ENCODE results near the gene MTMR8.
"Not testable (repeated sequence)": the region's sequence is repeated elsewhere in the genome, so short reads cannot be mapped to it uniquely, and the experiment has no call there.

Gene MTMR8

DNA sequence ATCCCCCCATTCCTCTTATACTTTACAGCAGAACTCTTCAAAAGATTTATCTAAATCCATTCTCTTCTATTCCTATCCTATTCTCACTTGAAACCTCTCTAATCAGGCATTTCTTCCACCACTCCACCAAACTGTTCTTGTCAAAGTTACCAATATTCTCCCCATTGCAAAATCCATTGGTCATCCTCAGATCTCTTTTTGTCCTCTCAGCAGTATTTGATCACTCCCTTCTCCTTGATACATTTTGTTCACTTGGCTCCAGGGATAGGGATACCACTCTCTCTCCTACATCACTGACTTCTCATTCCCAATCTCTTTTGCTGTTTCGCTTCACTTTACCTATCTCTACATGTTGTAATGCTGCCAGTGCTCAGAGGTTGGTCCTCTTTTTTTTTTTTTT is 2.8 kb upstream of the MTMR8 start:
- H3K27ac ChIP-seq: no peak overlapping the region
- TF ChIP-seq, protein P1, sequence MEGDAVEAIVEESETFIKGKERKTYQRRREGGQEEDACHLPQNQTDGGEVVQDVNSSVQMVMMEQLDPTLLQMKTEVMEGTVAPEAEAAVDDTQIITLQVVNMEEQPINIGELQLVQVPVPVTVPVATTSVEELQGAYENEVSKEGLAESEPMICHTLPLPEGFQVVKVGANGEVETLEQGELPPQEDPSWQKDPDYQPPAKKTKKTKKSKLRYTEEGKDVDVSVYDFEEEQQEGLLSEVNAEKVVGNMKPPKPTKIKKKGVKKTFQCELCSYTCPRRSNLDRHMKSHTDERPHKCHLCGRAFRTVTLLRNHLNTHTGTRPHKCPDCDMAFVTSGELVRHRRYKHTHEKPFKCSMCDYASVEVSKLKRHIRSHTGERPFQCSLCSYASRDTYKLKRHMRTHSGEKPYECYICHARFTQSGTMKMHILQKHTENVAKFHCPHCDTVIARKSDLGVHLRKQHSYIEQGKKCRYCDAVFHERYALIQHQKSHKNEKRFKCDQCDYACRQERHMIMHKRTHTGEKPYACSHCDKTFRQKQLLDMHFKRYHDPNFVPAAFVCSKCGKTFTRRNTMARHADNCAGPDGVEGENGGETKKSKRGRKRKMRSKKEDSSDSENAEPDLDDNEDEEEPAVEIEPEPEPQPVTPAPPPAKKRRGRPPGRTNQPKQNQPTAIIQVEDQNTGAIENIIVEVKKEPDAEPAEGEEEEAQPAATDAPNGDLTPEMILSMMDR (conservative IDR thresholded peaks at IDR 0.05): no peak

DNA sequence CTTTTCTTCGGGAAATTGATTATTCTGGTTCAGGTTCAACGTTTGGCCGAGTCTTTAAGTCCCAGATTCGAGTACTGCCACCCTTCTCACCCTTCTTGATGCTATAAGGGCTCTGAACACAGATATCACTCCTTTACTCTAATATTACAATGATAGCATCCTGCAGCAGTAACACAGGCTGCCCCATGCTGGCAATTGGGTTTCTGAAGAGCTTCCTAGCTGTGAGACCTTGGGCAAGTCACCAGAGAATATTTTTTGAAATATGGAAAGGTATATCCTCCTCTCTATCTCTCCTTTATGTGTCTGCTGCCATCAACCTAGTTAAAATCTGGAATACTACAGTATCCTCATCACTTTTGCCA is 297 bp upstream of the MTMR8 start:
- H3K27ac ChIP-seq: no peak overlapping the region
- TF ChIP-seq, protein P1 (conservative IDR thresholded peaks at IDR 0.05): no peak

DNA sequence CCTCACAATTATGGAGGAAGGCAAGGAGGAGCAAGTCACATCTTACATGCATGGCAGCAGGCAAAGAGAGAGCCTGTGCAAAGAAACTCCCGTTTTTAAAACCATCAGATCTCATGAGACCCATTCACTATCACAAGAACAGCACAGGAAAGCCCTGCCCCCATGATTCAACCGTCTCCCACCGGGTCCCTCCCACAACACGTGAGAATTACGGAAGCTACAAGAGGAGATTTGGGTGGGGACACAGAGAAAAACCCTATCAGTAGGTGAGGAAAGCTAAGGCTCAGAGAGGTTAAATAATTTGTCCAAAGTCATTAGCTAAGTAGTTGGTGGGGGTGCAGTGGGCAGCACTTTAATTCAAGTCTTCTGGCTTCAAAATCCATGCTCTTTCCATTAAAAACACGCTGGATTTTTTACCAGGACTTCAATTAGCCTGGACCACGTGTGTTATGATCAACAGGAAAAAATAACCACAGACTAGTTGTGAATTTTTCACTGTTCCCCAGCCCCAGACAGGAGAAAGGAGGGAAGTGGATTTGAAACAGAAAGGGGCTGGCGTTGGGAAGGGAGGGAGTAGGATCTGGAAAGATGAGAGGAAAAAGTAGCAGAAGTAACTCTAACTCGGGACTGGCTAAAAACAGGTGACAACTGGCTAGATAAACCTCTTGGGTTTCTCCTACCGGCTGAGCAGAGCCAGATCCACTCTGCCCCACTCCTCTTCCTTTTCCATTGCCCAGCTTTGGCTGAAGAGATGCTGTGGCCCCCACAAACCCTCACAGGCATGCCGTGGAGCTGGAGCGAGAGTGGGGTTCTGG is 986 bp downstream of the MTMR8 start:
- no peak overlapping the region for H3K27ac ChIP-seq
- TF ChIP-seq, protein P1 (conservative IDR thresholded peaks at IDR 0.05): no peak

DNA sequence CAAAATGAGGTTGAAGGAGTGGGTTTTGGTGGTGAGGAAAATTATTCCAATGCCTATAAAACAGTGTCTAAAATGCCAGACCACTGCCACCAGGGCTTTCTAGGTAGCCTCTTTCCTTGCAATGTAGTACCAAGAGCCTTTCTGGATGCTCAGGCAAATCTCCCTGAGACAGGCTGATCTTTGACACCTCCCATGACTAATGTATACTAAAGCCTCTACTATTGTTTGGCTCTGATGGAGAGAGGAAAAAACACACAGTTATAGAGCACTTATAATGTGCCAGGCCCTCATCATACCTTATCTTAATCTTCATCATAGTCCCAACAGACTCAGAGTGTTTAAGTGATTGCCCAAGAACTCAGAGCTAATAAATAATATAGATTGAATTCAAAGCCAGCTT is 5.8 kb downstream of the MTMR8 start:
- TF ChIP-seq, protein P1 (conservative IDR thresholded peaks at IDR 0.05): no peak
- H3K27ac ChIP-seq: no peak overlapping the region

DNA sequence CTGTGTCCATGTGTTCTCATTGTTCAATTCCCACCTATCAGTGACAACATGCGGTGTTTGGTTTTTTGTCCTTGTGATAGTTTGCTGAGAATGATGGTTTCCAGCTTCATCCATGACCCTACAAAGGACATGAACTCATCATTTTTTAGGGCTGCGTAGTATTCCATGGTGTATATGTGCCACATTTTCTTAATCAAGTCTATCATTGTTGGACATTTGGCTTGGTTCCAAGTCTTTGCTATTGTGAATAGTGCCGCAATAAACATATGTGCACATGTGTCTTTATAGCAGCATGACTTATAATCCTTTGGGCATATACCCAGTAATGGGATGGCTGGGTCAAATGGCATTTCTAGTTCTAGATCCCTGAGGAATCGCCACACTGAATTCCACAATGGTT is 14.5 kb downstream of the MTMR8 start:
- not testable (repeated sequence) for H3K27ac ChIP-seq

DNA sequence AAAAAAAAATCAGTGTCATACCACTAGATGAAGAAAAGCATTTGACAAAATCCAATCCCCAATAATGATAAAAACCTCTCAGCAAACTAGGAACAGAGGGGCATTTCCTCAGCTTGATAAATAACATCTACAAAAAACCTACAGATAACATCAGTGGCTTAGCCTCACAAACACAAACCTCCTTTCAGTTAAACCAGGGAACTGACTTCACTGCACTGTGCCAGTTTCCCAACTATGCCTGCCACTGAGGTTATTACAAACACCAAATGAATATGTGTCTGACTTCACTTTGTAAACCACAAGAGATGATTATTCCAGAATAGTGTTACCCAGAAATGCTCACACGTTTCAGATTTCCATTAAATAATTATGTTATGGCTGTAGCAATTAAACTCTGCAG is 15.3 kb downstream of the MTMR8 start:
- no peak overlapping the region for H3K27ac ChIP-seq
- TF ChIP-seq, protein P1 (conservative IDR thresholded peaks at IDR 0.05): no peak

DNA sequence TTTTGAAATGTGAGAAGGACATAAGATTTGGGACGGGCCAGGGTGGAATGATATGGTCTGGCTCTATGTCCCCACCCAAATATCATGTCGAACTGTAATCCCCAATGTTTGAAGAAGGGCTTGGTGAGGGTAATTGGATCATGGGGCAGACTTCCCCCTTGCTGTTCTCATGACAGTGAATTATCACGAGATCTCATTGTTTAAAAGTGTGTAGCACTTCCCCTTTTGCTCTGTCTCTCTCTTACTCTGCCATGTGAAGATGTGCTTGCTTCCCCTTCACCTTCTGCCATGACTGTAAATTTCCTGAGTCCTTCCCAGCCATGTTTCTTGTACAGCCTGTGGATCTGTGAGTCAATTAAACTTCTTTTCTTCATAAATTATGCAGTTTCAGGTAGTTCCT is 17.5 kb downstream of the MTMR8 start:
- no peak overlapping the region for H3K27ac ChIP-seq
- TF ChIP-seq, protein P1 (conservative IDR thresholded peaks at IDR 0.05): no peak

DNA sequence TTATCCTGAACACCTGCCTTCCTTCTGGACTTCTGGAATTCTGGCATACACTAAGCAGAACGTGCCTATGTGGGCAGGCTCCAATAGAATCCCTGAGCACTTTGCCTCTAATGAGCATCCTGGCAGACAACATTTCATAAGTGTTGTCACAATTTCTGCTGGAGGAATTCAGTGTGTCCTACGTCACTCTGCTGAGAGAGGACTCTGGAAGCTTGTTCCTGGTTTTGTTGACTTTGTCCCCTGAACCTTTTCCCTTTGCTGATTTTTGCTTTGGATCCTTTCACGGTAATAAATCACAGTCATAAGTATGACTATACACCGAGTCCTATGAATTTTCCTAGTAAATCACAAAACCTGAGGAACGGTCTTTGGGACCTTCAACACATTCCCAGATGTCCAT is 43.2 kb downstream of the MTMR8 start:
- TF ChIP-seq, protein P1 (conservative IDR thresholded peaks at IDR 0.05): no peak
- H3K27ac ChIP-seq: no peak overlapping the region

All from VCaP (cell line).